ENCODE data around the gene NOTCH3. TPM values are rescaled to one million over a fixed set of nuclear protein-coding genes. Genes with fewer than 3 reads are reported as not detected.

Gene NOTCH3
- 10 to 100 TPM; 19.9 to 78.7 (median 49.1) TPM for total RNA-seq

- Histone ChIP-seq H3K4me3 (peak within 1 kb of the TSS; percentile 47 to 61 (median 49)), H3K9me3 (no peaks in the 10 kb centered on the region), H3K36me3 (no peaks in the 10 kb centered on the region), H3K27ac (replicated peaks in 1 of 4) (peak within 1 kb of the TSS; percentile 60 to 71 (median 68)), H3K27me3 (peaks cover 6 to 73% (median 31%) of the 10 kb centered on the region in 4 donors), H3K4me1 (peaks cover 10 to 36% (median 20%) of the 10 kb centered on the region in 4 donors)
- 6% methylated on average over 4 of the region's 74 CpGs for WGBS
- TF ChIP-seq, protein P1, sequence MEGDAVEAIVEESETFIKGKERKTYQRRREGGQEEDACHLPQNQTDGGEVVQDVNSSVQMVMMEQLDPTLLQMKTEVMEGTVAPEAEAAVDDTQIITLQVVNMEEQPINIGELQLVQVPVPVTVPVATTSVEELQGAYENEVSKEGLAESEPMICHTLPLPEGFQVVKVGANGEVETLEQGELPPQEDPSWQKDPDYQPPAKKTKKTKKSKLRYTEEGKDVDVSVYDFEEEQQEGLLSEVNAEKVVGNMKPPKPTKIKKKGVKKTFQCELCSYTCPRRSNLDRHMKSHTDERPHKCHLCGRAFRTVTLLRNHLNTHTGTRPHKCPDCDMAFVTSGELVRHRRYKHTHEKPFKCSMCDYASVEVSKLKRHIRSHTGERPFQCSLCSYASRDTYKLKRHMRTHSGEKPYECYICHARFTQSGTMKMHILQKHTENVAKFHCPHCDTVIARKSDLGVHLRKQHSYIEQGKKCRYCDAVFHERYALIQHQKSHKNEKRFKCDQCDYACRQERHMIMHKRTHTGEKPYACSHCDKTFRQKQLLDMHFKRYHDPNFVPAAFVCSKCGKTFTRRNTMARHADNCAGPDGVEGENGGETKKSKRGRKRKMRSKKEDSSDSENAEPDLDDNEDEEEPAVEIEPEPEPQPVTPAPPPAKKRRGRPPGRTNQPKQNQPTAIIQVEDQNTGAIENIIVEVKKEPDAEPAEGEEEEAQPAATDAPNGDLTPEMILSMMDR (IDR thresholded peaks at IDR 0.05) = no peak
- TF ChIP-seq EP300 (IDR thresholded peaks at IDR 0.05) (no peak), POLR2A (IDR thresholded peaks at IDR 0.05; ENCODE audit: low read depth) (no peak), POLR2AphosphoS5 (IDR thresholded peaks at IDR 0.05) (no peak)
- intact Hi-C loops (cut with DNase I) = no loop called here
- DNase-seq (ENCODE audit: extremely low spot score) = no peak
These were observed at the start of gene NOTCH3 for GRCh38 chr19:15200553-15201364. TSS of gene NOTCH3 (minus strand) at chr19:15200995. CDS start at chr19:15200905, 90 bp downstream.

- Histone ChIP-seq H3K9me3 (no peaks in the 10 kb centered on the region), H3K4me1 (peaks cover 87 to 90% (median 88%) of the 10 kb centered on the region in 4 donors), H3K27ac (replicated peaks in 1 of 4) (peak overlapping the region; percentile 77 to 90 (median 86)), H3K36me3 (peaks cover 27 to 71% (median 69%) of the 10 kb centered on the region in 4 donors), H3K27me3 (no peaks in the 10 kb centered on the region), H3K4me3 (peak overlapping the region in 2 of 4 donors; percentile 15 to 28)
- intact Hi-C loops (cut with DNase I) = loop anchor here (5.0 kb wide), 1 partner anchor 73 kb away; no protein-coding TSS in a partner anchor
- WGBS = 40% methylated on average over 1 of the region's 1 CpG
- TF ChIP-seq POLR2AphosphoS5 (IDR thresholded peaks at IDR 0.05) (no peak), EP300 (IDR thresholded peaks at IDR 0.05) (no peak), POLR2A (IDR thresholded peaks at IDR 0.05; ENCODE audit: low read depth) (no peak)
- TF ChIP-seq, protein P1 (IDR thresholded peaks at IDR 0.05) = no peak
- no peak for DNase-seq (ENCODE audit: extremely low spot score)
These were observed 49.8 kb upstream of the NOTCH3 start for GRCh38 chr19:15250640-15250993.

GRCh38 chr19:15249972-15250639, 49.3 kb upstream of the NOTCH3 start:
- Histone ChIP-seq H3K4me3 (peak overlapping the region in 2 of 4 donors; percentile 5 to 15), H3K27me3 (no peaks in the 10 kb centered on the region), H3K27ac (replicated peaks in 1 of 4) (peak overlapping the region; percentile 77 to 90 (median 86)), H3K36me3 (peaks cover 22 to 71% (median 69%) of the 10 kb centered on the region in 4 donors), H3K4me1 (peaks cover 87 to 94% (median 90%) of the 10 kb centered on the region in 4 donors), H3K9me3 (no peaks in the 10 kb centered on the region)
- intact Hi-C loops (cut with DNase I) = loop anchor here (5.0 kb wide), 2 partner anchors 73 to 202 kb away; no protein-coding TSS in a partner anchor
- TF ChIP-seq, protein P1 (IDR thresholded peaks at IDR 0.05) = no peak
- TF ChIP-seq EP300 (IDR thresholded peaks at IDR 0.05) (no peak), POLR2A (IDR thresholded peaks at IDR 0.05; ENCODE audit: low read depth) (no peak), POLR2AphosphoS5 (IDR thresholded peaks at IDR 0.05) (peak; percentile 3 to 24)
- 15% methylated on average over 15 of the region's 15 CpGs for WGBS
- DNase-seq (ENCODE audit: extremely low spot score) = no peak

DNA sequence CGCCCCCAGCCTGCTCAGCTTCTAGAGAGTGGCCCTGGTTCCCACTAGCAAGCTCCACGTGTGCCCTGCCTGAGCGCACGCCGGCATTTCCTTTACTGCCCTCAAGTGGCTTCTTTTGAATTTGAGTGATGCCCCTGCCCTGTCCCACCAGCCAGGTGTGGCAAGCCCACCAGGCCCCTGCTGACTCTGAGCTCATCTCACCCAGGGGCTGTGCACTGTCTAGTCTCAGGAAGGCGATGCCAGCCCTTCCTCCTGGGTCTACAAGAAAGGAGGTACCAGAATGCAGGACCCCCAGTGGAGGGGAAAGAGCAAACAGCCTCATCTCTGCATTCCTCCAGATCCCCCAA, 48.7 kb upstream of the NOTCH3 start:
- H3K36me3 ChIP-seq = peaks cover 16 to 71% (median 69%) of the 10 kb centered on the region in 4 donors

More for the DNA sequence above, 48.7 kb upstream of the NOTCH3 start:
- DNase-seq (ENCODE audit: extremely low spot score) = no peak
- H3K27ac ChIP-seq (replicated peaks in 1 of 4) = peak overlapping the region; percentile 77 to 90 (median 86)
- no peaks in the 10 kb centered on the region for H3K27me3 ChIP-seq
- H3K4me1 ChIP-seq = peaks cover 87 to 97% (median 90%) of the 10 kb centered on the region in 4 donors
- TF ChIP-seq POLR2A (IDR thresholded peaks at IDR 0.05; ENCODE audit: low read depth) (no peak), POLR2AphosphoS5 (IDR thresholded peaks at IDR 0.05) (no peak), EP300 (IDR thresholded peaks at IDR 0.05) (no peak)
- TF ChIP-seq, protein P1 (IDR thresholded peaks at IDR 0.05) = no peak
- intact Hi-C loops (cut with DNase I) = loop anchor here (5.0 kb wide), 1 partner anchor 203 kb away; no protein-coding TSS in a partner anchor
- WGBS = 64% methylated on average over 5 of the region's 6 CpGs
- H3K9me3 ChIP-seq = no peaks in the 10 kb centered on the region
- peak overlapping the region in 2 of 4 donors; percentile 11 to 16 for H3K4me3 ChIP-seq

All from esophagus muscularis mucosa (tissue), 4 donors.